GM18508 (cell line): ENCODE data around the gene MGAT5.
A peak's percentile ranks its signal among the peaks of the same experiment; 100 is the strongest.
"Not testable (repeated sequence)": the region's sequence is repeated elsewhere in the genome, so short reads cannot be mapped to it uniquely, and the experiment has no call there.

Experiments
- ATAC-seq: cut with Tn5 transposase; IDR thresholded peaks from one replicate; pipeline ENCODE4 v1.9.1; 2021; ENCODE audit warnings: moderate number of reproducible peaks; ENCODE audit not compliant: insufficient read depth, unreplicated experiment

MGAT5 gene

DNA sequence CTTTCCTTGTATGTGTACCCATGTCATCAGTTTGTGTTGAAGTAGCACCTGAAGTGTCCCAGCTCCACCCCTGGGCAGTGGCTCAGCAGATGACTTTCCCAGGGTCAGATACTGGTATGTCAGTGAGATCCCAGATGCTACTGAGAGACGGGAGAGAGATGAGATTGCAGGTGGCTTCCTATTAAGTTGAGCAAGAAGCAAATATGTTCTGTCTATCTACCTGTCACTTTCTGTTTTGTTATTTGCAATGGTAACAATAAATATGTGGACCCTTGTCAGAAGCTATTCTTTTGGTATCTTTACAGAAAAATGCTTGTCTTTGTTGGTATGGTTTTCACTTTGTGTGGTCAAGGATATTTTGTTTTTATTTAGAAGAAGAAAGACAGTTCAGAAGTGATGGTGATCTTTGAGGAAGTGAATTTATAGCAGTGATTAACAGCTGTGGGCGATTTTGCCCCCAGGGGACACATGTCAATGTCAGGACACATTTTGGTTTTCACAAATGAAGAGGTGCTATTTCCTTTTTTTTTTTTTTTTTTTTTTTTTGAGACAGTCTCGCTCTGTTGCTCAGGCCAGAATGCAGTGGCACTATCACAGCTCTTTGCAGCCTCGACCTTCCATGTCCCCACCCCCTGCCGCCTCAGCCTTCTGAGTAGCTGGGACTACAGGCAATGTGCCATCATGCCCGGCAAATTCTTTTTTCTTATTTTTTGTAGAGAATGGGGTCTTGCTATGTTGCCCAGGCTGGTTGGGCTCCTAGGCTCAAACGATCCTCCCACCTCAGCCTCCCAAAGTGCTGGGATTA is 21.4 kb downstream of the MGAT5 start:
- peak; percentile 84 for ATAC-seq

- no peak for ATAC-seq
Measured at GRCh38 chr2:134276381-134277172, 22.7 kb downstream of the MGAT5 start.

DNA sequence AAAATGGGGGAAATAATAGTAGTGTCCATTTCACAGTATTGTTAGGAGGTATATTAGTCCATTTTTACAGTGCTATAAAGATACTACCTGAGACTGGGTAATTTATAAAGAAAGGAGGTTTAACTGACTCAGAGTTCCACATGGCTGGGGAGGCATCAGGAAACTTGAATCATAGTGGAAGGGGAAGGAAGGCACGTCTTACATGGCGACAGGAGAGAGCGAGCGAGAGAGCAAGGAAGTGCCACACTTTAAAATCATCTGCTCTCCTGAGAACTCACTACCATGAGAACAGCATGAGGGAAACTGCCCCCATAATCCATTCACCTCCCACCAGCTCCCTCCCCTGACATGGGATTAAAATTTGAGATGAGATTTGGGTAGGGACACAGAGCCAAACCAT is 23.4 kb downstream of the MGAT5 start:
- no peak for ATAC-seq

DNA sequence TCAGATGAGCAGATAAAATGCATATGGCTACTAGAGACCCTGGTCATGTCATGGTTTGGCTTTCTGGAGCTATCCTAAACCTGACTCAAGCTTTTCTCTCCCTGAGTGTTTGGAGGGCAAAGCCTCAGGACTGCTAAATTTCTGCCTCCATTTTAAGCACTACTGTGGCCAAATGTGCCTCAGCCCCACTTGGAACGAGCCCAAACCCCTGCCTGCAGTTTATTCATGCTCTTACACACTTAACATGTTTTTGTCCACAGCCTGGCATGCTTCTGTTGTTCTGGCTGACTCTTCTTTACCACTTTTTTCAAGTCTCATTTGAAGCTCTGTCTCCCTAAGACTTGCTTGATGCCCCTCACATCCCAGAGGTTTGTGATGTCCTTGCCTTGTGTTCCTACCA is 24.7 kb downstream of the MGAT5 start:
- no peak for ATAC-seq

- ATAC-seq: no peak
Measured at GRCh38 chr2:134279417-134279816, 25.5 kb downstream of the MGAT5 start.

DNA sequence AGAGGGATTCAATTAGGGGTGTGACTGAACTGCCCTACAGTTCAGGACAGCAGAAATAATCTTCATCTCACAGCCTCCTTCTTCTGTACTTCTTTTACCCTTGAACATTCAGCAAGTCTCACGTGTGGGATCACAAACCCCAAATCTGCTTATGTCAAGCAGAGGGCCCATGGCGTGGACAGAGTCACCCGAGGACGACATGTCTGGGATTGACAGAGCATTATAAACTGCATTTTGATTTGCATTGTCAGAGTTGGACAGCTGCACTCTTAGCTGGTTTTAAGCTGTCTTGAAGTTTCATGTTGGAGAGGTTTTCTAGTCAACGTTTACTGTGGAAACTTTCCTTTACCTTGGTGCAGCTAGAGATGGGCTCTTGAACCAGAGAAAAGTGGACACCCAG is 26.4 kb downstream of the MGAT5 start:
- ATAC-seq: no peak

- ATAC-seq: no peak
Measured at GRCh38 chr2:134280726-134281125, 26.9 kb downstream of the MGAT5 start.

DNA sequence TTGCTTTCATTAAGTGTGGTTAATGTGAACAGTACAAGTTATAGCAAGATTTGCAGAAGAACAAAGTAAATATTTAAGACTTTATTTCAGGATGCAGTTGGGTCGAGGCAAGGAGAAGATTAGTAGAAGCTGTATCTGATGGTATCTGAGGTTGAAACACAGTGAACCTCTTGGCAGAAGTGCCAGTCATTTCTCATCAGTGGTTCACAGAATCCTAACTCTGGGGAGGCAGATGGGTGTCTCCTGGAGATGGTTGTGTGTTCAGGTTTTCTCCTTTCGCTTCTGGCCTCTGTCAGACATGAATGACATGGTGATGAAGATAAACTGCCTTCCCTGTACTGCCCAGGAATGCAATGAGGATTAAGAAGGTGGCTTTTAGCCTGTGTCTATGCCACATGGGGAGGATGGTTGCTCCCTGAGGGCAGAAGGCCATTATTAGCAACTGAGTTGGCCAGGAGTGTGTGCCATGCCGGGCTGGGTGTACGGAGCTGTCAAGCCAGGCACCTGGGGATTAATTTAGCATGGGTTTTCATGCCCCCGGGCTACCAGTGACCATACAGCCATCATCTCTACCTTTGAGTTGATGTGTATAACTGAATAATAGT is 28.0 kb downstream of the MGAT5 start:
- ATAC-seq: no peak

DNA sequence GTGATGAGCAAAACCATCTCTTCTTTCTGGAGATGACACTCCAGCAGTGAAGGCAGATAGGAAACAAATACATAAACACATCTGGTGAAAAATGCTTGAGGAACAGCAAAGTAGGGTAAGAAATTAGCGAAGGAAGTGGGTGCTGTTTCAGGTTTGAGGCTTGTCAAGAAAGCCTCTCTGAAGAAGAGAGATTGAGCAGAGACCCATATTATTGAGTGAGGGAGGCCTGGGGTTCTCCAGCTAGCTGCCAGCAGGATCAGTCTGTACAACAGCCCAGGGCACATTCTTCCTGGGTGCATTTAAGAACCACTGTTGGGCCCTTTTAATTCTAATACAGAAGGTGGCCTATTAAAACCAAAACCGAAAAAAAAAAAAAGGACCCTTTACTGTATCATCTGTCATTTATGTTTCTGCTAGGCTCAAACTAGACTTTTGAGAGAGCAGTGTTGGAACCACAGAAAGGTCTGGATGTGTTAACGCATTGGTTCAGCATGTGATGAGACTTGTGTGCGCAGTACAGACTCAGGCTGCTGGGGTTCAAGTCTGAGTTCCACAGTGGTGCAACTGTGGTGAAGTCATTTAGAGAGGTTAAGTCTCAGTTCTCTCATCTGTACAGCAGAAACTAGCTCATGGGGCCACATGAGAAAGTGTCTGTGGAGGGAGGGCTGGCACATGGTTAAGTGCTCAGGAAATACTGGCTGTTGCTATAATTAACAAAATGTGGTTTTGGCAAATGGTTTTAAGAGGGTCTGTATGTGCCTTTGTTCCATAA is 28.9 kb downstream of the MGAT5 start:
- peak; percentile 75 for ATAC-seq

- no peak for ATAC-seq
Measured at GRCh38 chr2:134283661-134284060, 29.8 kb downstream of the MGAT5 start.

DNA sequence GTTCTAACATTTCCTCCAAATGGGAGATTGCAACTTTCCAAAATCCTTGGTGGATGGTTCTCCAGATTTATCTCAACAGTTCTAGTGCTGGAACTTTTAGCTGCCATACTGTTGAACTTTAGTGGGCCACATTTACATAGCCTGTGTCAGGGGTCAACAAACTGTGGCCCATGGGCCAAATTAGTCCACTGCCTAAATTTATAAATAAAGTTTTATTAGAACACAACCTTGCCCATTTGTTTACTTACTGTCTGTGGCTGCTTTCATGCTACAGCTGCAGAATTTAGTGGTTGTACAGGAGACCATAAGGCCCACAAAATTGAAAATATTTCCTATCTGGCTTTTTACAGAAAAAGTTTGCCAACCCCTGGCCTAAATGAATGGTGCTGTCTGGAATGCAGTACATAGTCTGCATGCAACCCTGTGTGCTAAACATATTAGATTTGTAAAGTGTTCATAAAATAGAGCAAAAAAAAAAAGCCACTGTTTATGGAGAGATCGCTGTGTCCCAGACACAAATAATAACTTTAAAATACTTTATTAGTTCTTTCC is 30.3 kb downstream of the MGAT5 start:
- ATAC-seq: no peak

DNA sequence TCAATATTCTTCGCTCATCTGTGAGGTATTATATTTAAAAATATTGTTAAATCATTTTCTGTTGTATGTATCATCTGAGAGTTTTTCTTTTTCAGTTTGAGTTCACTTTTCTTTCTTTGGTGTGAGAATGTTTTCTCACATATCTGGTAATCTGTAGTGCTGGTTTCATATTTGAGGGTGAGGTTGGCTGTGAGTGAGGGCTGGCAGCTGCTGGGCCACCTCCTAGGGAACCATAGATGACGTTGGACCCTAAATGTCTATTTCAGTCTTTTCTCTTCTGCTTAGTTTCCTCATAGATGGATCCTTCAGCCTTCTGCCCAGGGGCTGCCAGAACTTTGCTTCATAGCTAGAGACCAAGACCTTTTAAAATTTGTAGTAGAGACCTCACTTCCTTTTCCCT is 33.5 kb downstream of the MGAT5 start:
- ATAC-seq: peak; percentile 47

GRCh38 chr2:134288814-134289213 is 34.9 kb downstream of the MGAT5 start:
- no peak for ATAC-seq

DNA sequence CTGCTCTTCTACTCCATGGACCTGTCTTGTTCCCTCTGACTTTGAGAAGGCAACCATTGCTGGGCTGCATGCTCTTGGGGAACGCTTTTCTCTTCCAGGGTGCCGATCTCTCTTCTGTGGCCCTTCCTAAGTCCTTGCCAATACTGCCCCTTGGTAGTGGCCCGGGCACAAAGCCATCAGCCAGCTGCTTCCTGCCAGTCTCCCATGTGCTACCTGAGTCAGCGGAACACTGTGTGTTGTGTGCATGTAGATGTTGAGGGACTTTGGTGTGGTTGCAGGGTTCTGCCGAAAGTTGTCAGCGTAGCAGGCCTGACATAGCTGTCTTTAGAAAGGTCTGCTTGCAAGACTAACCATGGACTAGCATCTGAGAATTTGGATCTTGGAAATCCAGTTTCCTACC is 35.4 kb downstream of the MGAT5 start:
- ATAC-seq: no peak

- peak; percentile 31 for ATAC-seq
Measured at GRCh38 chr2:134290358-134290757, 36.5 kb downstream of the MGAT5 start.

- no peak for ATAC-seq
Measured at GRCh38 chr2:134292514-134292913, 38.6 kb downstream of the MGAT5 start.

DNA sequence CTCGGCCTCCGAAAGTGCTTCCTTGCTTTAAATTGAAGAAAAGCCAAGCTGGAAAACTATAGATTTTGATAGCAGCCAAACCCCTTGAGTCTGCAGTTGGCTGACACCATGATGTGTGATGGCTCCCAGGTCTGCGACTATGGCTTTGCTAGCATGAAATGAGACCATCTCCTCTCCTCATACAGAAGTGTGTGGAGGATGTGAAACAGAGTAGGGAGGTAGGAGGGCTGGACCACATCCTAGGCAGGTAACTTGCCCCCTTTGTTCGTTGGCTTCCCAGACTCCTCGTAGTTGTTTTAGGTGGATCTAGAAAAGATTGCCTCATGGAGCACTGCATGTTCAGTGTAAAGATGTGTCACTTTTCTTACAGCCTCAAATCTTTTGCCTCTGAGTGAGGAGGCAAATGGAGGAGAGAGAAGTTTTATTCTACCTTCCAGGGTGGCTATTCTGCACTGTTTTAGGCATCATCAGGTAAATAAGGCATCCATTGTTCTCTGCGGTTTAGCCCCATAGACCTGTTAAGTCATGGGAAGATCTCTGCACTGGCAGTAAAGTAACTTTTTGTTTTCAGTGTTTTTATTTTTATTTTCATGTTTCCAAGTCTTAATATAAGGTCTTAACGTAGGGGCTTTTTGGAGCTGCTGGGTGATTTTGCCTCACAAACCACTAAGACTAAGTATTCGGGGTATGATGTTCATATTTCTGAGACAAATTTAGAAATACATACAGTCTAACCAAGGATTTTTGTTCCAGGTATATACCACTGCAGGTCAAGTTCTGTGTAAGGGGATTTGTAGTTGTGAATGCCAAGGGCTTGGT is 40.1 kb downstream of the MGAT5 start:
- ATAC-seq: no peak

- ATAC-seq: not testable (repeated sequence)
Measured at GRCh38 chr2:134294598-134294997, 40.7 kb downstream of the MGAT5 start.

DNA sequence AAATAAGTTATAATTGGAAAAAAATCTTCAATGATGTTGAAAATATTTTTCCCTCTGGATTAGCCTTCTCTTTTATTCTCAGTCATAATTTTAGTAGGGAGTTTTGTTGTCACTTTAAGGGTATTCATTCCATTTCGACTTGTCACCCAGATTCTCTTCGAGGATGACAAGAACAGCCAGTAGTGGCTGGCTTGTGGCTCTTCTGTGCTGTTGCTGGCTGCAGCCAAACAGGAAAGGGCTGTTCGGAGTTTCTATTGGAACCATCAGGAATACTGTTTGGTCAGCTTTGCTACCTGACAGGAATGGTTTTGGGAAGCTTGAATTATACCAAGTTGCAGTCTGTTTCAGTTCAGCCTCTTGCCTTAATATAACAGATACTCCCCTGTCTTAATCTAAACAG is 41.6 kb downstream of the MGAT5 start:
- no peak for ATAC-seq
